Dermis blood vessel endothelial cell (primary cell): Measurements from ENCODE around the gene POC1B. TPM values are rescaled to one million over a fixed set of nuclear protein-coding genes. Genes with fewer than 3 reads are reported as not detected.

Experiments used
- DNase-seq: peaks from one replicate; pipeline ENCODE4 v3.0.0; 2010
- total RNA-seq: library from RNA; depleted of rRNA; stranded (reverse); fragments of >200 nt; gene quantifications from 2 replicates; pipeline ENCODE4 v1.2.3, GENCODE V29; 2014

Gene POC1B
- total RNA-seq, 1 donor from 2014 or later: 25.2 TPM

DNA sequence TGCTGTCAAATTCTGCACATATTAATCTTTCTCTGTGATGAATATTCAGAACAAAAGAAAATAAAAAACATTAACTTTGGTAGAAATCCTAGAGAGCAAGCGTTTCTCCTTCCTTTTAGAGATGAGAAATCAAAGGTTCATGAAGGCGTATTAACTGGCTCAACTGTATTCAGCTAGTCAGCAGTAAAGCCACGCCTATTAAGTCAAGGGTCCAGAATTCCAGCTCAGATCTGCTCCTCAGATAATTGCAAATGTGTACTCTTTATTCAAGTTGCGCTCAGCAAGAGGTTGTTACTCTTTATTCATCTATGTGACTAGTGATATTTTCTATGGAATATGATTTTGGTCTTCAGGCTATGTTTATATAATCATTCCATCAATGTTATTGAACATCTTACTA is 13.1 kb upstream of the POC1B start:
- no peak for DNase-seq

DNA sequence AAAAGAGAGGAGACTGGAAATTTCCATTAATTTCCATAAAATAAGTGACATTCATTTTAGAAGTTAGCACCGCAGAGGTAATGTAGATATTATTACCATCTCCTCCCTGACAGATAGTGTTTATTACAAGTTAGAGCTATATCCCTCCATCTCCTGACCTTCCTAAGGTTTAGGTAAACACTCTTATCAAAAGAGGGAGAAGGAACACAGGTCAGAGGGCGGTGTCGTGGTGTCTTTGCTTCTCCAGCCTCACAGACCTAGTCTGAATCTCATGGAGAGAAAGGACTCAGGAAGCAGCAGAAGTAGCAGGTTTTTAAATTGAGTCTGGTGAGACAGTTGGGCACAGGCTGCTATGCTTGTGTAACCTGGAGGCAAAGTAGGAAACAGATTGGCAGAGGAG is 11.5 kb upstream of the POC1B start:
- DNase-seq: no peak

DNA sequence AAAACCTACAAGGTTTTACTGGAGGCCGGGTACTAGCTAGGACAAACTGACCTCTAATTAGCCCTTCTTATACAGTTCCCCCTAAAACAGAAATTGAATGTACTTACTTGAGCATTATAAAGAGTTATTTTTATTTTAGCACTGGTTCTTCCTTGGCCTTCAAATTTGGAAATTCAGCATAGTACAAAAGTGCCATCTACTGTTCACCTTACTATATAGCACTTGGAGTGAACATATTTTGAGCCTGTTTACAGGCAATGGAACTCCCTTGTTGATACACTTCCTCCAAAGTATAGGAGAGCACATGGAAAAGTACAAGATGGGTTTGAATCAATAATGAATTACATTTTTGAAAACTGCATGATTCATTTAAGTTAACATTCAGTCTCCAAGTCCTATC is 3.9 kb upstream of the POC1B start:
- DNase-seq: peak; percentile 77

DNA sequence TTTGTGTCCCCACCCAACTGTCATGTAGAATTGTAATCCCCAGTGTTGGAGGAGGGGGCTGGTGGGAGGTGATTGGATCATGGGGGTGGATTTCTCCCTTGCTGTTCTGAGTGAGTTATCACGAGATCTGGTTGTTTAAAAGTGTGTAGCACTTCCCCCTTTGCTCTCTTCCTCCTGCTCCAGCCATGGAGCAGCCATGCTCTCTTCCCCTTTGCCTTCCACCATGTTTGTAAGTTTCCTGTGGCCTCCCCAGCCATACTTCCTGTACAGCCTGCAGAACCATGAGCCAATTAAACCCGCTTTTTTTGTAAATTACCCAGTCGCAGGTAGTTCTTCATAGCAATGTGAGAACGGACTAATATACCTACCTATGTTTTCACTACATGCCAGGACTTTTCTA is 2.6 kb upstream of the POC1B start:
- DNase-seq: no peak

DNA sequence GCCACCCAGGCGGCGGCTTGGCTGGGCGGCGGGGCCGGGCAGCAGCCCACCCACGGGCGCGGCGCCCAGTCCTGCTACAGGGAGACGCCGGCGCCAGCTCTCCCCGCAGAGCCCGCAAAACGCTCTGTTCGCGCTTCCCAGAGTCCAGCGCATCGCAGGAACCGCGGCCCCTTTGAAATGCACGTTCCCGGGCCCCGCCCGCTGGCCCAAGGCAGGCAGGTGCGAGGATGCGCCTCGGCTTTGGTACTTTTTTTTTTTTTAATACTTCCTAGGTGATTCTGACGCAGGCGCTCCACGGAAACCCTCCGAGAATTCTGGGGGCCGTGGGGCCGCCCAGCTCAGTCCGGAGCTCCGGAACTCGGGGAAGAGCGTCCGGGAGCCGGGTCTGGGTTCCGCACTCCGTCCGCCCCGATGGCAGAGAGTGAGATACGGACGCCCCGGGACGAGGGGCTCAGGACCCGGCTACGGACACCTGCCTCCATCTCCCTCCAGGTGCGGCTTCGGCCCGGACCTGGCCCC is 483 bp downstream of the POC1B start:
- no peak for DNase-seq

DNA sequence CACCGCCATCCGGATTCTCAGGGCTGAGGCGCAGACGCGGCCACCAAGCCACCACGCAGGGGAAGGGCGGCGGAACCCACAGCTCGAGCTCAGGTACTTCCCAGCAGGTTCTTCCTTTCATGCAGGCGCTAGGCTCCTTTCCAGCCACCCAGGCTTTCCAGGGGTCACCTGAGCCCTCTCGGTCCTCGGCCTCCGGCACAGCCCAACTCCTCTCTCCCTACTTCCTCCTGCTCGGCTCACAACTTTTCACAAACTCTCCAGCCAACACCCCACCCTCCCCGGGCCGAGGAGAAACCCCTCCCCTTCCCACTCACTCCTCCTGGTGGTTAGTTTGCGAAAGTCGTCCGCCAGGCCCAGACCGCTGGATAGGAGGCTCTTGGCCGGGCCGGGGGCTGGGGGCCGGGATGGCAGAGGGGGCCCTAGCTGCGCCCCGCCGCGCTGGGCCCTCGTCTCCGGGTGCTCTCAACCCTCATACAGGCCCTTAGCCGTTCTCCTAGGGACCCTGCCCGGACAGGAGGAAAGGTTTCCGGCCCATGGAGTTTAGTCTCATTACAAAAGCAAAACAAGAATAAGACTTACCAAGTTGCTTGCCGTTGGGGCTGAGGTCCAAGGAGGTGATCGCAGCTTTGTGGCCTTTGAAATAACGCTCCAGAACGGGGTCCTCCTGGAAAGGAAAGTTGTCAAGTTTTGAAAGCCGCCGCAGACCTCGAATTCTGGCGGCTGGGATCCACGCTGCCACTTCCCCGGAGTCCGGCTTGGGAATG is 1.1 kb downstream of the POC1B start, which contains the start of gene GALNT4:
GALNT4 (minus strand) TSS at position 256 of the 764 bp plus-strand sequence; CDS start at position 9, 247 bp downstream.
- DNase-seq: peak; percentile 92

DNA sequence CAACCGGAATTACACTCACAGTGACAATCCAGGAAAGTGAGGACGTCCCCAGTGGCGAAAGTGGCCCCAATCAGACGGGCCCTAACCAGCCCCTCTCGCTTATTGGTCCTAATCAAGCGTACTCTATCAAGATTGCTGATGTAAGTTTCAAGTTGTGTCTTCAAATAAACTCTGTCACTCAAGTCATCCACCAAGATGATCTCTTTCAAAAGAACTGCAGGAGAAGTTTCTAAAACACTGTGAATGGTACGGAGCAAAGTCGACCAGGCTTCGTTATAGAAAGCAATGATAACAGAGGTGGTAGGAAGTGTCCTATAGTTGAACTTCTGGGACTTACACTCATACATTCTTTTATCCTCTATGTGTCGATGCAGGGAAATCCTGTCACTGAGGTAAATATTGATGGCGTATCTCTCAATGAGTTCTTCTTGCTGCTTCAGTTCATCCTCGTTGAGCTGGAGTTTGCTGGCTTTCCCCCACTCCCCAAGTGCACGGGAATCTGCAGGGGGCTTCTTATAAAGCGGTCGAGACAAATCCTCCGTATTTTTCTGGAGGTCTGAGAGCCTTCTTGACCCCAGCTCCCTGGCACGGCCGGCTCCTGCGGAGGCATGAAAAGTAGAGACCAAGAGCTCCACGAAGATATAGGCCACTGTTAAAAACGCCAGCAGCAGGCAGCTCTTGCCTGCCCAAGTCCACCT is 1.9 kb downstream of the POC1B start:
- no peak for DNase-seq

DNA sequence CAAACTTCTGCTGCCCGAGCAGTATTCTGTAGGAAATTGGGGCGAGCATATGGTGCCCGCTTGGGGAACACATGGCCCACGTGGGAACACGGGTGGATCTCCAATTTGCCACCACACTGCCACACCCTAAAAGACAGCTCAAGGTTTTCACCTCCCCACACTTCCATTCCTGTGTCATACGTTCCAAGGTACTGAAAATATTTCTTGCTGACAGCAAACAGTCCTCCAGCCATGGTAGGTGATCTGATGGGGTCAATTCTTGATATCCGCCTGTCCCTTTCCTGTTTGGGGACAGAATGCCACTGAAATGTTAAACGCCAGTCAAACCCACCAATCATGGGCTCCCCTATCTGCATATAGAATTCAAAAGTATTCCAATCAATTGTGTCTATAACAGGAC is 2.5 kb downstream of the POC1B start:
- DNase-seq: no peak

DNA sequence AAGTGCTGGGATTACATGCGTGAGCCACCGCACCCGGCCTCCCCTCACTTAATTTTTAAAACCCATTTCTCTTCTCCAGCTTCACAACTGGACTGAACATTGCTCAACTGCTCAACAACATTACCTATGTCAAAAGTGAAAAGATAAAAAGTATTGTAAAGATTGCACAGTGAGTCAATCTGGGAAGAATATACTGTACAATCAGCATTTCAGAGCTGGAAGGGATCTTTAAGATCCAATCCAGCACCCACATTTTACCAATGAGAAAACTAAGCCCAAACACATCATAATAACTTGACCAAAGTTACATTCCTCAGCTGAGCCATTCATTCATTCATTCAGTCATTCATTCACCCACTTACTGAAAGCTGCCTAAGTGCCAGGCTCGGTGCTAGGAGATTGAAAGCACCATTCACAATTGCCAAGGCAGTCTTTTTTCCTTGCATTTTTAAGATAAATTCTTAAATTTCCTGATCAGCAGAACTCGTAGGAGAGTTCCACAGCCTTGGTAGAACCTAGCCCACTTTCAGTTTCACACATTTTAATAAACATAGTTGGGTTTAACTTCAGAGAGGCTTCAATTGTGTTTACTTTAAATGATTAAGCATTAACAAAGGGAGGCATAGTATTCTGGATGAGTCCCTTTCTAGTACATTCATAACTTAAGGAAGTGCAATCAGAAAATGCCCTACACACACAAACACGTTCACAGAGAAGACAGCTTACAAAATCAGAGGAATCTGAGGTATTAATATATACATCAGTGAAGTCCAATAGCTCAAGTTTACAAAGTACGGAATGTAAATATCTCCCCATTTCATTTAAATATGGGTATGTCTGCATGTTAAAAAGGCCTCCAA is 4.3 kb downstream of the POC1B start:
- peak; percentile 20 for DNase-seq

DNA sequence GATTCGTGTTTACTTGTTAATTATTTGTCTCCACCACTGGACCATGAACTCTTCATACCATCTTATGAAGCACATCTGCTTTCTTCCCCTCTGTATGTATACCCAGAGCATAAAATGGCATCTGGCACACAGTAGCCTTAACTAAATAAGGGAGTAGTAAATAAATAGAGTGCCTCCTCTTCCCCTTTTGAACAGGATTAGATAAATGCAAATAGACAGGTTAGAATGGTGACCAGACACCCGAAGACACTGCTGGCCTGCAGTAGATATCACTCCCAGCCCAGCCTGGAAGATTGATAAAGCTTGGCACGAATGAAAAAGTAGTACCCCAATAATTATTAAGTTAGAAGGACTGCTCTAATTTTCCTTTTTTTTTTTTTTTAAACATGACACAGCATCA is 8.1 kb downstream of the POC1B start:
- DNase-seq: no peak

DNA sequence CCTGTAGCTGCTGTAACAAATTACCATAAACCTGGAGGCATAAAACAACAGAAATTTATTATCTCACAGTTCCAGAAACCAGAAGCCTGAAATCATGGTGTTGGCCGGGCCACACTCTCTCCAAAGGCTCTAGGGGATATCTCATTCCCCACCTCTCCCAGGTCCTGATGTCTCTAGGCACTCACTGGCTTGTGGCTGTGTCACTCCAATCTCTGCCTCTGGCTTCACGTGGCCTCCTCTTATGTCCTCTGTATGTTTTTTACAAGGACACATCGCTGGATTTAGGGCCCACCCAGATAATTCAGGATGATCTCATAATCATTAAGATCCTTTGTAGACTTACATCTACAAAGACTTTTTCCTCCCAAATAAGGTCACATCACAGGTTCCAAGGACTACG is 9.2 kb downstream of the POC1B start:
- DNase-seq: no peak

DNA sequence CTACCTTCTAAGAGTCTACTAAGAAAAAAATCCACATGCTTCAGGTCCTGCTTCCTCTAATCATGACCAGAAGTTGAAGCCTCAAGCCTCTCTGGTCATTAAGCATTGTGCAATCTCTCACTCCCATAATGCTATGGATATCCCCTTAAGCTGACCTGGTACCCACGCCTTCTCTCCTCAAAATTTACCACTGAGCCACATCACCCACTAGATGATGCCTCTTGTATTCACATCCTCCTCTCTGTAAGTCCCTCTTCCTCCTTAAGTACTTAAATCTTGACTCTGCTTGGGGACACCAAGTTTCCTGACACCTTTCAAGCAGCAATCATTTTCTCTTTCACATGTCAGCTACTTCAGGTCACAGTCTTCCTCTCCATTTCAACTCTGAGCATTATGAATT is 11.1 kb downstream of the POC1B start:
- DNase-seq: no peak

DNA sequence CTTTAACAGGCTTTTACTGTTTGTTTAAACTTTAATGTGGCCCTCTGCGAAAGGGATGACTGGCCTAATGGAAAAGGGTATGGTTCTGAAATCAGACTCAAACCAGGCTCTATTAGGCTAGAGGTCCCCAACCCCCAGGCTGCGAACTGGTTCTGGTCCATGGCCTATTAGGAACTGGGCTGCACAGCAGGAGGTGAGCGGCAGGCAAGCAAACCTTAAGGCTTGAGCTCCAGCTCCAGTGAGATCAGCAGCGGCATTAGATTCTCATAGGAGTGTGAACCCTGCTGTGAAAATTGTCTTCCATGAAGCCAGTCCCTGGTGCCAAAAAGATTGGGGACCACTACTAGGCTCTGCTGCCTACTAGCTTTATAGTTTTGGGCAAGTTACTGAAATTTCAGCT is 12.3 kb downstream of the POC1B start:
- no peak for DNase-seq

DNA sequence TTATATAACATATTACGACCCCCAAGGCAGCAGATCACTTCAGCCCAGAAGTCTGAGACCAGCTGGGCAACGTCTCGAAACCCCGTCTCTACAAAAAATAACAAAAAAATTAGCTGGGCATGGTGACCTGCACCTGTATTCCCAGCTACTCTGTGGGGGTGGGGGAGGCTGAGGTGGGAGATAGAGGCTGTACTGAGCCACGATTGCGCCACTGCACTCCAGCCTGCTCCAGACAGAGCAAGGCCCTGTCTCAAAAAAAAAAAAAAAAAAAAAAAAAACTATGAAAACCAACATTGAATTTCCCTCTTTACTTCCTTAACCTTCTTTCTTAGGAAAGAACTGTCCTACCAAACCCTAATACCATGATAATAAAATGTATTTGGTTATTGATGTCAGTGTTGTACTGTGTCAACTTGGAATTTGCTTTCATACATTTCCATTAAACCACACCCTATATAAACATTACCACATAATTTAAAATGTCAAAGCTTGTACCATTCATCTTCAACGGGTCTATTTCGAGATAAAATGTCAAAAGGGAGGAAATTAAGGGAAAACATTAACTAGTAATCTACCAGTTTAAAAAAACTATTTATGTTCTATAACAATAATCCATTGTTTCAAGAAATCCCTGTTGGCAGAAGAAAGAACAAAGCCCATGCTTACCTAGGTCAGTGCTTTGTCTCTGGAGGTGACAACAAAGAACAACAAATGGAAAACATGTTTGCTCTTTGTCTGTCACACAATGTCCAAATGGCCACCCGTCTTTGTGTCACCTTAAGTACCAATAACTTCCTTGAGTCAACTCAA is 18.6 kb downstream of the POC1B start:
- peak; percentile 29 for DNase-seq

DNA sequence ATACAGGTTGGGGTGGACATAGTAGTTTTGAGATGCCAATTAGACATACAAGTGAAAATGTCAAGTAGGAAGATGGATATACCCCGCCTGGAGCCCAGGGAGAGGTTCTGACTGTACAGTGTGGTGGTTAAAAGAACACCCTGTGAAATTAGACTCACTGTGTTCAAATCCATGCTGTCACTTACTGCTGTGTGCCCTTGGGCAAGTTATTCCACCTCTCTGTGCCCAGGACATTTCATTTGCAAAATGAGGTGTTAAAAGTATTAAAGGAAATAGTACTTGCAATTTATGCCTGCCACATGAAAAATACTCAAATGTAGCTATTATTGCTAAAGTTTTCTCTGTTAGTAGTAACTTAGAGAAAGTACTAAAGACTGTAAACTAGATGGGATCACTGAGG is 19.8 kb downstream of the POC1B start:
- DNase-seq: no peak

DNA sequence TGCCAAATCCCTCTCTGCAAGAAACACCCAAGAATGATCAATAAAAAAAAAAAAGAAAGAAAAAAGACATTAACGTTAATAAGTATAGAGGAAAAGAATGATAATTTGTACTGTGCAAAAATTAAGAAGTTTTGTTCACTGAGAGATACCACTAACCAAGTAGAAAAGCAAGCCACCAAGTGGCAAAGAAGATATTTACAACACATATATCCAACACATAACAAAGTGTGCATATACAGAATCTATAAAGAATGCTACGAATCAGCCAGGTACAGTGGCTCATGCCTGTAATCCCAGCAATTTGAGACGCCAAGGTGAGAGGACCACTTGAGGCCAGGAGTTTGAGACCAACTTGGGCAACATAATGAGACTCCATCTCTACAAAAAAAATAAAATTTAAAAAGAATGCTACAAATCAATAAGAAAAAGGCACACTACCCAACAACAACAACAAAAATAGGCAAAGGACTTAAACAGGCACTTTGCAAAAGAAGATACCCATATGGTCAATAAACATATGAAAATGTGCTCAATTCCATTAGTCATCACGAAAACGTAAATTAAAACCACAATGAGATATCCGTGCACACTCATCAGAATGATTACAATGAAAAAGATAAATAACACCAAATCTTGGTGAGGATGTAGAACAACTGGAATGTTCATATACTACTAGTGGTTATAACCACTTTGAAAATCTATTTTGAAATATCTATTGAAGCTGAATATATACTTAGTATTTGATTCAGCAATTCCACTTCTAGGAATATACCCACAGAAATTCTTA is 21.1 kb downstream of the POC1B start:
- no peak for DNase-seq

DNA sequence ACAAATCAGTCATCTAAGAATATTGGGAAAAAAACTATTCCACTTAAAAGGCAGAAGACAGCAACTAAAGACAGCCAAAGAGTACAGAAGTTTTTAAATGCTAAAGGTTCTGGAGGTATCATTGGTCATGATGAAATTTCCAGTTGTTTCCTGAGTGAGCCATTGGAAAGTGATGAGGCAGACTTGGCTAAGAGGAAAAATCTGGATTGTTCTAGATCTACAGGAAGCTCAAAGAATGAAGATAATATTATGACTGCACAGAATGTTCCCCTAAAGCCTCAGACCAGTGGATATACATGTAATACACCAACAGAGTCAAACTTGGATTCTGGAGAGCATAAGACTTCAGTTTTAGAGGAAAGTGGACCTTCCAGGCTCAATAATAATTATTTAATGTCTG is 24.1 kb downstream of the POC1B start:
- DNase-seq: peak; percentile 31

DNA sequence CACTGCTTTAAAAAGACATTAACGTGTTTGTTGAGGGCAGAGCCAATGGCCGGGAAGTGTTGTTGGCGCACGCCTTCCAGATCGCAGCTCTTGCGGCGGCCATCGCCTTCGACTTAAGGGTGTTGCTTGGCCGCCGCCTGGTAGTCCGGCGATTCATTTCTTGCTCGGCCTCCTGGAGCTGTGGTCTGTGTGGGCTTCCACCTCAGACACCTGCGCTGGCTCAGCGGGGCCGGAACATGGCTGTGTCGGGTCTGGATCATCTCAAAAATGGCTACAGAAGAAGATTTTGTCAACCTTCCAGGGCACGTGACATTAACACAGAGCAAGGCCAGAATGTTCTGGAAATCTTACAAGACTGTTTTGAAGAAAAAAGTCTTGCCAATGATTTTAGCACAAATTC is 26.0 kb downstream of the POC1B start:
- DNase-seq: no peak

DNA sequence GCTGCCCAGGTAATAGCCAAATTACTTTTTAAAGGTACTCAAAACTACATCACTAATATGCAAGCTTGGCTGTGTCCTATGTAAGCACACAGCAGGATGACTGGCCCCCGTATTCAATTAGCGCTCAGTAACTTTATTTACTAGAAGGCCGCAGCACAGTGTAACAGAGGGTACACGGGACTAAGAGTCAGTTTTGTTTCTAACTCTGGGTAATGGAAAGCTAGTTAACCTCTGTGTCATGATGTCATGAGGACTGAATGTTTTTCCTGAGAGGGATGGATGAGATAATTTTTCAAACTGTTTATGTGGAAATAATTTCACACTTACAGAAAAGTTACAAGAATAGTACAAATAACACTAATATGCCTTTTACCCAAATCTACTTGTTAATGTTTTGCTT is 28.4 kb downstream of the POC1B start:
- DNase-seq: peak; percentile 15

DNA sequence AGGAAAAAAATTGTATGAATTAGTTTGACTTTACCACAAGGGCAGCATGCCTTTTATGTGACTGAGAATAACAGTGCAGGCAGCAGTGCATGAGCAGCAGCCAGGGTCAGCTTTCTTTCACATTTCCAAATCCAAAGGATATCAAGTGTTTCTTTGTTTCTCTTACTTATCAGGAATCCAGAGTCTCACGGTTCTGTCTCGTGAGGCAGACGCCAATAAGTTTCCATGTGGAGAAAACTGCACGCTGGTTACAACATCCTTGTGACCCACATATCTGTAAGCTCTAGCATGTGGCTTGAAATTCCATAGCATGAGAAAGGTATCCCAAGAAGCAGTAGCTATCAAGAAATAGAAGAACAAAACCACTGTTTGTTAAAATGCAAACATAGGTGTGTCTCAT is 28.8 kb downstream of the POC1B start:
- no peak for DNase-seq
